ENCODE data around the gene FRMD8. TPM values are rescaled to one million over a fixed set of nuclear protein-coding genes. Genes with fewer than 3 reads are reported as not detected.

FRMD8 gene
- total RNA-seq, 1 experiment from 2014 or later: 22.7 TPM

- Histone ChIP-seq H3K4me1 (ENCODE audit: insufficient read depth, low read length) (no peaks in the 10 kb centered on the region), H3K14ac (ENCODE audit: insufficient read depth, low read length) (no peak overlapping the region), H3K79me2 (ENCODE audit: insufficient read depth, low read length) (no peaks in the 10 kb centered on the region), H4K91ac (ENCODE audit: insufficient read length, low read depth, low read length) (no peak overlapping the region), H3K27ac (ENCODE audit: insufficient read length, low read depth, low read length) (no peak overlapping the region), H3K56ac (ENCODE audit: insufficient read length, low read depth, low read length) (no peak overlapping the region), H3T11ph (ENCODE audit: low read length) (no peak overlapping the region), H3K9ac (ENCODE audit: extremely low read depth, insufficient read length, low read length) (peak overlapping the region; percentile 42), H3K27me3 (ENCODE audit: insufficient read depth, low read length) (peaks cover 2% of the 10 kb centered on the region; the same call in 1 of the 2 replicates), H2BK120ac (ENCODE audit: low read depth, low read length, poor library complexity, severe bottlenecking) (no peak overlapping the region), H4K8ac (replicated peaks; ENCODE audit: insufficient read length, low read depth, low read length) (no peak overlapping the region), H4K20me1 (ENCODE audit: control insufficient read depth, insufficient read depth, insufficient read length) (no peaks in the 10 kb centered on the region), H3K23me2 (ENCODE audit: insufficient read length, low read depth, low read length, poor library complexity, severe bottlenecking) (peaks cover 18% of the 10 kb centered on the region), H4K5ac (ENCODE audit: insufficient read length, low read depth, low read length) (no peak overlapping the region), H2BK15ac (ENCODE audit: low read depth, low read length) (no peak overlapping the region), H3K23ac (ENCODE audit: insufficient read length, low read depth, low read length) (no peak overlapping the region), H2BK12ac (ENCODE audit: insufficient read length, low read depth, low read length) (no peak overlapping the region), H3K9me3 (ENCODE audit: control insufficient read depth, low read depth, low read length) (no peaks in the 10 kb centered on the region), H3K4ac (ENCODE audit: low read depth, low read length) (no peak overlapping the region), H2BK5ac (ENCODE audit: insufficient read length, low read length) (no peak overlapping the region), H3K18ac (ENCODE audit: insufficient read length, low read depth, low read length) (no peak overlapping the region), H3K4me2 (ENCODE audit: insufficient read depth, insufficient read length, low read length) (peak overlapping the region; percentile 80), H3K79me1 (ENCODE audit: insufficient read depth, low read depth, low read length, poor library complexity, severe bottlenecking) (no peaks in the 10 kb centered on the region), H2BK20ac (ENCODE audit: low read depth, low read length, poor library complexity, severe bottlenecking) (no peak overlapping the region), H2AFZ (ENCODE audit: low read length) (no peak overlapping the region), H2AK5ac (ENCODE audit: insufficient read length, low read length) (no peak overlapping the region)
- H3K36me3 Mint-ChIP-seq (ENCODE audit: insufficient read depth in 1 of 3, low read depth in 3 of 3): peaks cover 10 to 37% (median 32%) of the 10 kb centered on the region in 3 experiments; a peak in 6 of 7 replicates
- H3K27ac Mint-ChIP-seq: peak overlapping the region in 1 of 3 experiments; percentile 54; a peak in 3 of 7 replicates
- H3K4me3 Mint-ChIP-seq: peak overlapping the region; percentile 58 to 75
- no CpG with 5 or more reads among the region's 16 CpGs for WGBS (ENCODE audit: extremely low coverage, insufficient read length, low lambda C conversion rate)
- TF ChIP-seq, protein P1, sequence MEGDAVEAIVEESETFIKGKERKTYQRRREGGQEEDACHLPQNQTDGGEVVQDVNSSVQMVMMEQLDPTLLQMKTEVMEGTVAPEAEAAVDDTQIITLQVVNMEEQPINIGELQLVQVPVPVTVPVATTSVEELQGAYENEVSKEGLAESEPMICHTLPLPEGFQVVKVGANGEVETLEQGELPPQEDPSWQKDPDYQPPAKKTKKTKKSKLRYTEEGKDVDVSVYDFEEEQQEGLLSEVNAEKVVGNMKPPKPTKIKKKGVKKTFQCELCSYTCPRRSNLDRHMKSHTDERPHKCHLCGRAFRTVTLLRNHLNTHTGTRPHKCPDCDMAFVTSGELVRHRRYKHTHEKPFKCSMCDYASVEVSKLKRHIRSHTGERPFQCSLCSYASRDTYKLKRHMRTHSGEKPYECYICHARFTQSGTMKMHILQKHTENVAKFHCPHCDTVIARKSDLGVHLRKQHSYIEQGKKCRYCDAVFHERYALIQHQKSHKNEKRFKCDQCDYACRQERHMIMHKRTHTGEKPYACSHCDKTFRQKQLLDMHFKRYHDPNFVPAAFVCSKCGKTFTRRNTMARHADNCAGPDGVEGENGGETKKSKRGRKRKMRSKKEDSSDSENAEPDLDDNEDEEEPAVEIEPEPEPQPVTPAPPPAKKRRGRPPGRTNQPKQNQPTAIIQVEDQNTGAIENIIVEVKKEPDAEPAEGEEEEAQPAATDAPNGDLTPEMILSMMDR (conservative IDR thresholded peaks at IDR 0.05): no peak
- H3K27me3 Mint-ChIP-seq (ENCODE audit: low read depth): peaks cover 31% of the 10 kb centered on the region
- DNase-seq: peak; percentile 56
- H3K9me3 Mint-ChIP-seq: no peaks in the 10 kb centered on the region; a peak in 1 of 5 replicates
- peaks cover 10 to 12% of the 10 kb centered on the region in 2 experiments for H3K4me1 Mint-ChIP-seq
These were observed 32.6 kb upstream of the FRMD8 start for GRCh38 chr11:65353900-65354264.

All from H9 (cell line).